ENCODE measurements around the gene ARHGAP42.

ARHGAP42 gene

DNA sequence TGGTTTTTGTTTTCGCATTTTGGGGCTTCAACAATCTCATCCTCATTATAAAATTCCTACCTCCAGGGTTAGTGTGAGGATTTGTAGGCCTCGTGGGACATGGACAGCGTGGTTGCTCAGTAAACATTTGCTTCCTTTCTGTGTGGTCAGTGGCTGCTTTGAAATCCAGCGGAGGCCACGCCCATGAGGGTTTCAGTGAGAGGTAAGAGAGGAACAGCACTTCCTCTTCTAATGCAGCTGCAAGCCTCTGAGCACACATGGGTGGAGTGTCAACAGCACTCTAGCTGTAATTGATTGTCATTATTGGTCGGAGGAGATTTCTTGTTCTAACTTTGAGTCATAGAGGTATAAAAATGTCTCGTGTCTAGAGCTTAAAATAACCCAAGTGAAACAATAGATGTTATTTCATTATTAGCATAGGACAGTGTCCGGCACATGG is 6.0 kb upstream of the ARHGAP42 start:
- DNase-seq (ENCODE audit: low read depth) = peak; percentile 74

- DNase-seq (ENCODE audit: low read depth) = no peak
These were observed 4.7 kb upstream of the ARHGAP42 start for GRCh38 chr11:100682247-100682969.

- no peak for DNase-seq (ENCODE audit: low read depth)
These were observed 4.0 kb upstream of the ARHGAP42 start for GRCh38 chr11:100683126-100683525.

DNA sequence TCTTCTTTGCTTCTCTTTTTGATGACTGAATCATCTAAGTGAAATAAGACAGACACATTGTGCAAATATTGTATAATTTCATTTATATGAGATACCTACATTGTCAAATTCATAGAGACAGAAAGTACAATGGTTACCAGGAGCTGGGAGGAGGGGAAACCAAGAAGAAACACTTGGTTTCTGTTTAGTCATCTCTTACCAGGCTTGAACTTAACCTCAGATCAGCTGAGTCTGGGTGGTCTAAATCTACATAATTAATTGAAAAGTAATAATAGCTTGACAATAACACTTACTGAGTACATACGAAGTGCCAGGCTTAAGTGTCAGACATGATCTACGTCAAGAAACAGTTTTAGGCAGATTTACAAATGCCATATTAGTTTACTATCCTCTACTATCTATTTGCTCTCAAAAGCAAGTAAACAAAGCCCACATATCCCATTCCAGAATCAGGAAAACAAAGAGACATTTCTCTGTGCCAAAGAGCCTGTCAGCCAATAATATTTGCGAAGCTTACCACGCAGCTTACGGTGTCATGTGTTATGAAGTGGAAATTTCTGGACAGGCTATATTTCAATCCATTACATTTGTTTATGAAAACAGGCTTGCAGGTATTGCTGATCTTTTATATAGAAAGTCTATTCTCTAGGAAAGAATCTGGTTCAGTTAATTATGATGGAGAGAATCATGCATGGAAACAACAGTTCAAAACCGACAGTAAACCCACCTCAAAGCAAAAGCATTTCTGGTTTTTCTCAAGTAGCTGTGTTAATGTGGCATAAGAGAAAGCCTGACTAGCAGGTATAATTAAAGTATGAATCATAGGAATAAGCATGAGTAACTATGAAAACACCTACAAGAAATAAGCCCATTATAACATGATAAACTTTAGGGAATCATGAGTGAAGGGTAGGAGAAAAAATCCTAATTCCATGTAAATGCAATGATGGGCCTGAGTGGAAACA is 2.7 kb upstream of the ARHGAP42 start:
- DNase-seq (ENCODE audit: low read depth) = no peak

- DNase-seq (ENCODE audit: low read depth) = no peak
These were observed 523 bp upstream of the ARHGAP42 start for GRCh38 chr11:100686476-100687053.

GRCh38 chr11:100687630-100688395 is 725 bp downstream of the ARHGAP42 start:
- DNase-seq (ENCODE audit: low read depth) = peak; percentile 83

- no peak for DNase-seq (ENCODE audit: low read depth)
These were observed 2.1 kb downstream of the ARHGAP42 start for GRCh38 chr11:100689141-100689540.

DNA sequence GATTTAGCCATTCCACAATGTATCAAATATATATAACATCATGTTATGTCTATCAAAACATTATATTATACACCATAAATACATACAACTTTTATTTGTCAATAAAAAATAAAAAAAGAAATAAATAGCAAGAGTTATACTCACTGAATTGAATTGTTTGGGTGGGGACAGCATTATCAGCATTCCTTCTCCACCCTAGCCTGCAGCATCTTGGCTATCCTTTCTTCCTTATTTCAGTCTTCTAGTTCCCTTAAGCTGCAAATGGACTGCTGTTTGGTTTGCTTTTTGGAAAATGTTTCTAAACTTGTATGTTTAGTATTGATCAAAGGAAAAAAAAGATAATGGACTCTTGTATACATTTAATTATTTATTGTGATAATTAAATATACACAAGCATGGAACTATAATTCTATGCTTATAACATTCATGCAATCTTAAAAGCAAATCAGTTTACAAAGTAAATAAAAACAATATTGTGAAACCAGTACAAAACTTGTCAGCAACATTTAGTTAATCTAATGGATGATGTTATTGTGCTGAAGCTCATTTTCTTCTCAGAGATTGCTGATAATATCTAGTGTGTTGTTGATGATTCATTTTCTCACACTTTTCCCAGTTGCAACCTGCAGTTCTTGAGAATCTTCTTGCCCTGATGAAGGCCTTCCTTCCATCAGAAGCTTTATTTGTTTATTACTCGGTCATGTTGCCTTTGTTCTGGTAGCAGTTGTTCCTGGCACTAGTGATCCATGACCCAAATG is 5.0 kb downstream of the ARHGAP42 start:
- DNase-seq (ENCODE audit: low read depth) = no peak

- no peak for DNase-seq (ENCODE audit: low read depth)
These were observed 8.8 kb downstream of the ARHGAP42 start for GRCh38 chr11:100695911-100696310.

- no peak for DNase-seq (ENCODE audit: low read depth)
These were observed 16.1 kb downstream of the ARHGAP42 start for GRCh38 chr11:100703139-100703538.

- no peak for DNase-seq (ENCODE audit: low read depth)
These were observed 16.9 kb downstream of the ARHGAP42 start for GRCh38 chr11:100703801-100704575.

DNA sequence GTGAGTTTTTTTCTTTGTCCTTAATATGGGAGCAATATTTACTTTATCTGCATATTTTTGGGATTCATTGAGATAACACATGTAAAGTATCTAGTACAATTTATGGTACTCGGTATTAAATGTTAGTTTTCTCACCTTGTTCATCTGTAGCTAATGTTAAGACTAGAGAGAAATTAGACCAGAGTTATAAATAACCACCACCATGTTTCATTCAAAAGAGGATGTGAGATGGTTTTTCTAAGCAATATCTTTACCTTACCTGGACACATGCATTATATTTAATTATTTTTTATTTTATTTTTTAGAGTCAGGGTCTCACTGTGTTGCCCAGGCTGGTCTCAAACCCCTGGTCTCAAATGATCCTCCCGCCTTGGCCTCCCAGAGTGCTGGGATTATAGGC is 18.4 kb downstream of the ARHGAP42 start:
- DNase-seq (ENCODE audit: low read depth) = no peak

DNA sequence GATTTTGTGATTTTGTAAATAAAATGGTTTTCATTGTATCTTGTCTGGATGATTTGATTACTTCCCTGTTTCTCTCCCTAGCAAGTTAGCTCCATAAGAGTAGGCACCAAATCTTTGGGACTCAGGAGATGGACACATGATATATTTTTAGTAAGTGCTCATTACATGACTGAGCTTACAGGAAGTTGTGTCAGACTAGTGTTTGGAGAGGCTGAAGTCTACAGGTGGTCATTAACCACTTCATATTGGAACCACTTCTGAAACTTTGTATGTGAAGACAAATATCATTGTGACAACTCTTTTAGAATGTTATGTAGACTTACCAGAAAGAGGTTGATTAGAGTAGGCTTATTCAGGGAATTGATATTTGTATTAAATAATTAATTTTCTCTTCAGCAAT is 19.1 kb downstream of the ARHGAP42 start:
- DNase-seq (ENCODE audit: low read depth) = no peak

DNA sequence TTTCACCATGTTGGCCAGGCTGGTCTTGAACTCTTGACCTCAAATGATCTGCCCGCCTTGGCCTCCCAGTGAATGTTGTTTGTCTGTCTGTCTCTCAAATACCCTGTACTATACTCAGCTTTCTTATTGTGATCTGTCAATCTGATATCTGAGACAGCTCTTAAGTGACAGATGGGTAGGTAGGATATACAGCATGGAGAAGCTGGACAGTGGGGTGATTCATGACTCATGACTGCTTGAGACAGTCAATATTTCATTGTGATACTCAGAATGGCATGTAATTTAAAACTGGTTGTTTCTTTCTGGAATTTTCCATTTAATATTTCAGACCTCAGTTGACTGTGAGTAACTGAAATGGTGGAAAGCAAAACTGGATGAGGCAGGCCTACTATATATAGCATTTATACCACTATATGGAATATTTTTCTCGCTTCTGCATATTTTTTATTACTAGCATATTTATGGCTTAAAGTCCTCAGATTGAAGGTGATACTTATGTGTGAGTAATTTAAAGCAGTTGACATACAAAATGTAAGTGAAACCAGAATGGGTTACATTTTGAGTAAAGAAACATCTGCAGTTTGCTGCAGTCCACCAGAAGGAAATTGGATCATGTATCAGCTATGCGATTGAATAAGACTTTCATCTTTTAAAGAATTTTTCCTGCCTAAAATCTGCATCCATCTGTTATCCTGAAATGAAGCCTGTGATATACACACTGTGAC is 22.3 kb downstream of the ARHGAP42 start:
- DNase-seq (ENCODE audit: low read depth) = no peak

- no peak for DNase-seq (ENCODE audit: low read depth)
These were observed 24.9 kb downstream of the ARHGAP42 start for GRCh38 chr11:100711984-100712383.

- no peak for DNase-seq (ENCODE audit: low read depth)
These were observed 25.5 kb downstream of the ARHGAP42 start for GRCh38 chr11:100712583-100712982.

DNA sequence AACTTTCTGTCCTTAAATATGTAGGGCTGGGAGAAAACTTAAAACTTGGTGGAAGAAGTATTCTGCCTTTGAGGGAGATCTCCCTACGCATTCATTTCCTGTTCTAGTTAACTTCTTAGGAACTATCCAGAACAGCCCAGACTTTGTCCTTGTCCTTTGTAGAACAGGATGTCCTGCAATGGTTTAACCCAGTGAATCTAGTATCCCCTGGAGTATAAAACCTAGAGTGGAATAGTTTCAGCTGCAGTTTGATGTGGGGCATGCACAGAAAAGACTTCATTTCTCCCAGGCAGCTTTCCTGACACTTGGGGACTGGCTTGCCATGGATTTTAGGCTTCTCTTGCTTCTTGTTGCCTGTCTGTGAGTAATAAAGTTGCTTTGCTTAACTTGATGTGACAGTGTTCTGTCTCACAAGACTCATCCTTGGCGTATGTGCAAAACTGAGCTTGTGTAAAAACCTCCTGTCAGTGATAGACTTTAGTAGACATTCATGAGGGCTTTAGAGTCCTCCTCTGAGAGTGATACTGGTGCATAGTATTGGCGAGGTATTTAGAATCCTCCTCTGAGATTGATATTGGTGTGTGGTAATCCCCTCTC is 28.2 kb downstream of the ARHGAP42 start:
- no peak for DNase-seq (ENCODE audit: low read depth)

DNA sequence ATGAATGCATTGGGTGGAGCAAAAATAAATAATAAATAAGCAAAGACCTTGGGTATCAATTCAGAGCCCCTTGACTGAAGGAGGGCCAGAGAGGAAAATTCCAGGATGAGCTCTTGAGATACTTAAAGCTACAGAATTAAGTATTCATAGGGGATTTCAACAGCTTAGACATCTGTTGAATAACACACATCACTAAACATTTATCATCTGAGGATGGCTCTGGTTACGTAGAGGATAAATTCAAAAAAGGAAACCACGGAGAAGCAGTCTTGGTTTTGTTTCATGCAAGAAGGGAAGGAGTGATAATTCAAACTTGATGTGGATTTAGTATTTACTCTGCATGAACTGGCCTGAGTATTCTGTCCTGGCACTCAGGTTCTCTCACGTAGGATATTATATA is 29.8 kb downstream of the ARHGAP42 start:
- no peak for DNase-seq (ENCODE audit: low read depth)

DNA sequence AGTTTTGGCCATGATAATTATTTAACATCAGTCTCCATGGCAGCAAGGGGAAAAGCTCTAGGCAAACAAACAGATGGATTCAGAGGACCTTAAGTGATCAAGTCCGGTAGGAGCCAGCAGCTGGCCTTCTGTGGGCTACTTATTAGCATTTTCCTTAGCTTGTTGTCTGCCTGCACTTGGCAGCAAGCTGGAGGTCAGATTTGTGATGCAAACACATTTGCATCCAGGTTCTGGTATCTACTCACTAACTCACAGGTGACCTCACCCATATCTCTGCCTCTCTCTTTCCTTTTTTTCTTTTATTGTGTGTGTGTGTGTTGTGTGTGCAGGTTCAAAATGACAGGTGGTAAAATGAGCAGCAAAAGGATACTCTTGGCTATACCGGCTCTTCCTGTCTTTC is 32.3 kb downstream of the ARHGAP42 start:
- DNase-seq (ENCODE audit: low read depth) = no peak

Measured in HS-5 (cell line).